GM12875 (cell line): ENCODE results near the gene CPNE2.

Experiments
- H3K4me3 ChIP-seq: one replicate; pipeline ENCODE4 v1.5.1; 2011; ENCODE audit warnings: low read depth, low read length, control low read depth
- TF ChIP-seq, protein P1 (sequence below): IDR thresholded peaks from 2 replicates; pipeline ENCODE4 v1.5.1; 2011; ENCODE audit warnings: low read depth, mild to moderate bottlenecking, control low read depth, inconsistent platforms, low read length, moderate library complexity, borderline replicate concordance; ENCODE audit not compliant: insufficient read depth

Gene CPNE2

GRCh38 chr16:57196753-57197152 lies 104.4 kb downstream of the CPNE2 start:
- no peak overlapping the region for H3K4me3 ChIP-seq
- TF ChIP-seq, protein P1, sequence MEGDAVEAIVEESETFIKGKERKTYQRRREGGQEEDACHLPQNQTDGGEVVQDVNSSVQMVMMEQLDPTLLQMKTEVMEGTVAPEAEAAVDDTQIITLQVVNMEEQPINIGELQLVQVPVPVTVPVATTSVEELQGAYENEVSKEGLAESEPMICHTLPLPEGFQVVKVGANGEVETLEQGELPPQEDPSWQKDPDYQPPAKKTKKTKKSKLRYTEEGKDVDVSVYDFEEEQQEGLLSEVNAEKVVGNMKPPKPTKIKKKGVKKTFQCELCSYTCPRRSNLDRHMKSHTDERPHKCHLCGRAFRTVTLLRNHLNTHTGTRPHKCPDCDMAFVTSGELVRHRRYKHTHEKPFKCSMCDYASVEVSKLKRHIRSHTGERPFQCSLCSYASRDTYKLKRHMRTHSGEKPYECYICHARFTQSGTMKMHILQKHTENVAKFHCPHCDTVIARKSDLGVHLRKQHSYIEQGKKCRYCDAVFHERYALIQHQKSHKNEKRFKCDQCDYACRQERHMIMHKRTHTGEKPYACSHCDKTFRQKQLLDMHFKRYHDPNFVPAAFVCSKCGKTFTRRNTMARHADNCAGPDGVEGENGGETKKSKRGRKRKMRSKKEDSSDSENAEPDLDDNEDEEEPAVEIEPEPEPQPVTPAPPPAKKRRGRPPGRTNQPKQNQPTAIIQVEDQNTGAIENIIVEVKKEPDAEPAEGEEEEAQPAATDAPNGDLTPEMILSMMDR = no peak
